Mesothelial cell of epicardium (in vitro differentiated cells): ENCODE data around the gene VEPH1. TPM values are rescaled to one million over a fixed set of nuclear protein-coding genes. Genes with fewer than 3 reads are reported as not detected.
A peak's percentile ranks its signal among the peaks of the same experiment; 100 is the strongest.

ENCODE experiments used
- DNase-seq, 2 experiments: peaks; one replicate each; pipeline ENCODE4 v3.0.0; 2021; ENCODE audit warnings: low spot score in 2 of 2; ENCODE audit not compliant: unreplicated experiment in 2 of 2
- H3K27ac Mint-ChIP-seq: 2 replicates; pipeline ENCODE4 v1.8.0; 2021; ENCODE audit warnings: mixed read lengths
- H3K27me3 Mint-ChIP-seq: 2 replicates; pipeline ENCODE4 v1.8.0; 2021; ENCODE audit warnings: low read depth, mixed read lengths
- H3K36me3 Mint-ChIP-seq: 2 replicates; pipeline ENCODE4 v1.8.0; 2021; ENCODE audit warnings: mixed read lengths
- H3K4me1 Mint-ChIP-seq: 2 replicates; pipeline ENCODE4 v1.8.0; 2021; ENCODE audit warnings: mixed read lengths
- H3K4me3 Mint-ChIP-seq: 2 replicates; pipeline ENCODE4 v1.8.0; 2021; ENCODE audit warnings: mild to moderate bottlenecking, moderate library complexity, mixed read lengths
- H3K9me3 Mint-ChIP-seq: 2 replicates; pipeline ENCODE4 v1.8.0; 2021; ENCODE audit warnings: mixed read lengths
- CTCF ChIP-seq: fragments of 200-600 bp; sonication (generic); IDR thresholded peaks from one replicate; pipeline ENCODE4 v1.5.0; 2021; ENCODE audit warnings: antibody characterized with exemption; ENCODE audit not compliant: unreplicated experiment
- total RNA-seq: library from RNA; stranded (reverse); gene quantifications from 3 replicates; pipeline ENCODE4 v1.2.1, GENCODE V29; 2021

VEPH1 gene
- total RNA-seq, 1 donor from 2014 or later: 10.2 TPM

- Mint-ChIP-seq H3K9me3 (no peaks in the 10 kb centered on the region), H3K4me3 (no peak overlapping the region), H3K36me3 (no peaks in the 10 kb centered on the region), H3K4me1 (peaks cover 6% of the 10 kb centered on the region), H3K27ac (no peak overlapping the region), H3K27me3 (no peaks in the 10 kb centered on the region)
- DNase-seq: no peak
- no peak for TF ChIP-seq CTCF
Observed at GRCh38 chr3:157452097-157452496, 51.1 kb downstream of the VEPH1 start.

- Mint-ChIP-seq H3K27me3 (no peaks in the 10 kb centered on the region), H3K4me1 (peaks cover 18% of the 10 kb centered on the region), H3K27ac (no peak overlapping the region), H3K36me3 (no peaks in the 10 kb centered on the region), H3K4me3 (no peak overlapping the region), H3K9me3 (no peaks in the 10 kb centered on the region)
- no peak for TF ChIP-seq CTCF
- DNase-seq: no peak
Observed at GRCh38 chr3:157447026-157447694, 56.1 kb downstream of the VEPH1 start.

- H3K27me3 Mint-ChIP-seq: no peaks in the 10 kb centered on the region
- H3K27ac Mint-ChIP-seq: no peak overlapping the region
- no peak overlapping the region for H3K4me3 Mint-ChIP-seq
- H3K36me3 Mint-ChIP-seq: no peaks in the 10 kb centered on the region
- peaks cover 15% of the 10 kb centered on the region for H3K4me1 Mint-ChIP-seq
- no peak for DNase-seq
- no peaks in the 10 kb centered on the region for H3K9me3 Mint-ChIP-seq
- TF ChIP-seq CTCF: no peak
Observed at GRCh38 chr3:157445857-157446256, 57.4 kb downstream of the VEPH1 start.

GRCh38 chr3:157444797-157445184 lies 58.4 kb downstream of the VEPH1 start:
- H3K27ac Mint-ChIP-seq: peak overlapping the region; percentile 81
- no peak overlapping the region for H3K4me3 Mint-ChIP-seq
- peaks cover 4% of the 10 kb centered on the region for H3K27me3 Mint-ChIP-seq
- no peaks in the 10 kb centered on the region for H3K36me3 Mint-ChIP-seq
- H3K4me1 Mint-ChIP-seq: peaks cover 16% of the 10 kb centered on the region
- DNase-seq: no peak
- H3K9me3 Mint-ChIP-seq: no peaks in the 10 kb centered on the region
- TF ChIP-seq CTCF: no peak

- no peaks in the 10 kb centered on the region for H3K9me3 Mint-ChIP-seq
- DNase-seq: no peak
- no peaks in the 10 kb centered on the region for H3K36me3 Mint-ChIP-seq
- peak overlapping the region; percentile 64 for H3K27ac Mint-ChIP-seq
- no peak overlapping the region for H3K4me3 Mint-ChIP-seq
- no peak for TF ChIP-seq CTCF
- peaks cover 11% of the 10 kb centered on the region for H3K27me3 Mint-ChIP-seq
- H3K4me1 Mint-ChIP-seq: peaks cover 21% of the 10 kb centered on the region
Observed at GRCh38 chr3:157443905-157444796, 59.1 kb downstream of the VEPH1 start.
